ENCODE measurements around the gene C1orf210. TPM values are rescaled to one million over a fixed set of nuclear protein-coding genes. Genes with fewer than 3 reads are reported as not detected.

Gene C1orf210
- total RNA-seq, 2 donors from 2014 or later, result 6.6 to 11.7 TPM

DNA sequence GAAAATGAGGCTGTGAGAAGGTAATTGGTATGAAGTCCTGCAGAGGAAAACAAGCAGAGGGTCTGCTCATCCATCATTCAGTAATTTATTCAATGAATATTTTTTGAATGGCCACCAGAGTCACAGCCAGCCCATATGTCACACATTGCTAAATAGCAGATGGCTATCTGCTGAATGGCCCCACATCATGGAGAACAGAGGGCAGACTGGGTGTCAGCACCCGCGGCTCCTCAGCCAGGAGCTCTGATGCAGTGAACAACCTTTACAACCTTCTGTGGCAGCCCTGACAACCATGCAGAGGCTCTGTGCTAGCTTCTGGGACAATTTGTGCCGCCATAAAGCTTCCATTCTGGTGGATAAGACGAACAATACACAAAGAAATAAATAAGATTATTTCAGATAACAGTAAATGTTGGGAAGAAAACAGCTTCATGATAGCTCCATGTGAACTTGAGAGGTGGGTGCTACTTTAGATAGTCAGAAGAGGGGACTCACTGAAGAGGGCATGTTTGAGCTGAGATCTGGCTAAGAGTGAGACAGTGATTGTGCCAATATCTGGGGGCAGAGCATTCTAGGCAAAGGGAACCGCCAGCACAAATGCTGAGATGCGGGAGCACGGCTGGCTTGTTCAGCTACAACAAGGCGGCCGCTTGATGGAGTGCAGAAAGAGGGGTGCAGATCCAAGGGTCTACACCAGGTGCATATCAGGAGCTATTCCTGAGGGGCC, 2.8 kb upstream of the C1orf210 start:
- no peak for TF ChIP-seq CTCF (IDR thresholded peaks at IDR 0.05)
- TF ChIP-seq POLR2A (IDR thresholded peaks at IDR 0.05), result no peak
- DNase-seq, result no peak

GRCh38 chr1:43286533-43286932, 1.2 kb upstream of the C1orf210 start:
- WGBS, 2 donors, result 86 to 94% methylated on average over 5 of the region's 5 CpGs
- no peaks in the 10 kb centered on the region for H3K36me3 ChIP-seq (replicated peaks in 1 of 2; ENCODE audit: insufficient read depth in 1 of 2, low read depth in 2 of 2)
- peaks cover 46% of the 10 kb centered on the region for H3K4me1 ChIP-seq
- H3K4me3 ChIP-seq, result no peak overlapping the region
- TF ChIP-seq POLR2A (IDR thresholded peaks at IDR 0.05), result no peak
- TF ChIP-seq CTCF (IDR thresholded peaks at IDR 0.05), result no peak
- DNase-seq (peak in 1 of 4 donors; percentile 5), ATAC-seq (no peak)
- intact Hi-C loops (cut with DNase I), result no loop called here
- peak overlapping the region; percentile 65 to 88 (median 77) for H3K27ac ChIP-seq
- no peaks in the 10 kb centered on the region for H3K27me3 ChIP-seq
- no peaks in the 10 kb centered on the region for H3K9me3 ChIP-seq

More for the DNA sequence above, 2.8 kb upstream of the C1orf210 start:
- Histone ChIP-seq H3K9me3 (no peaks in the 10 kb centered on the region), H3K4me3 (no peak overlapping the region), H3K36me3 (replicated peaks in 1 of 2; ENCODE audit: insufficient read depth in 1 of 2, low read depth in 2 of 2) (no peaks in the 10 kb centered on the region), H3K4me1 (peaks cover 39% of the 10 kb centered on the region), H3K27ac (peak overlapping the region in 1 of 4 donors; percentile 45), H3K27me3 (no peaks in the 10 kb centered on the region)
- 80 to 88% methylated on average over 7 to 9 of the region's 9 CpGs for WGBS, 2 donors
- ATAC-seq, result no peak
- intact Hi-C loops (cut with DNase I), result no loop called here

DNA sequence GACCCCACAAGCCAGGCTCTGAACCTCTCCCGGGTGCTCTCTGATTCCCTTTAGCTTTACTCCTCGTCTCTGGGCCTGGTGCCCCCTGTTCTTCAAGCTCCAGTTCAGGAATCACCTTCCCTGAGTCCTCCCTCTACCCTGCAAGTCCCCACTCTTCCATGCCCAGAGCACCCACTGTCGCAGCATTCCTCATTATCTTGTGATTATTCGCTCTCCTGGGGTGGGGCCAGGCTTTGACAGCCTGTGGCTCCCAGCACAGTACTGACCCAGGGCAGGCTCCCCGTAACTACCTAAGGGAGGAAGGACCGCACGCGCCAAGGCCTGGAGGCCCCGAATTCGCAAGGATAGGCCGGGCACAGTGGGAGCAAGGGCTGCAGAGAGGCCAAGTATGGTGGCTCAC, 734 bp upstream of the C1orf210 start:
- TF ChIP-seq CTCF (IDR thresholded peaks at IDR 0.05) (no peak), POLR2A (IDR thresholded peaks at IDR 0.05) (no peak)
- Histone ChIP-seq H3K4me3 (no peak overlapping the region), H3K27me3 (no peaks in the 10 kb centered on the region), H3K27ac (peak overlapping the region; percentile 65 to 88 (median 77)), H3K9me3 (no peaks in the 10 kb centered on the region), H3K4me1 (peaks cover 46% of the 10 kb centered on the region), H3K36me3 (replicated peaks in 1 of 2; ENCODE audit: insufficient read depth in 1 of 2, low read depth in 2 of 2) (no peaks in the 10 kb centered on the region)
- 46 to 59% methylated on average over 11 of the region's 11 CpGs for WGBS, 2 donors
- ATAC-seq (peak; percentile 14), DNase-seq (peak in 1 of 4 donors; percentile 54)
- intact Hi-C loops (cut with DNase I), result no loop called here

- intact Hi-C loops (cut with DNase I), result no loop called here
- no peaks in the 10 kb centered on the region for H3K9me3 ChIP-seq
- peaks cover 45% of the 10 kb centered on the region for H3K4me1 ChIP-seq
- no peaks in the 10 kb centered on the region for H3K27me3 ChIP-seq
- 17% methylated on average over 8 to 12 of the region's 12 CpGs for WGBS, 2 donors
- DNase-seq, result peak in 1 of 4 donors; percentile 14
- peak; percentile 1 for ATAC-seq
- peak overlapping the region; percentile 36 to 56 for H3K4me3 ChIP-seq
- H3K27ac ChIP-seq, result peak overlapping the region; percentile 65 to 88 (median 77)
- H3K36me3 ChIP-seq (replicated peaks in 1 of 2; ENCODE audit: insufficient read depth in 1 of 2, low read depth in 2 of 2), result no peaks in the 10 kb centered on the region
- TF ChIP-seq POLR2A (IDR thresholded peaks at IDR 0.05), result no peak
- TF ChIP-seq CTCF (IDR thresholded peaks at IDR 0.05), result no peak
These were observed 753 bp downstream of the C1orf210 start for GRCh38 chr1:43284546-43285110.
